C4-2B (cell line): ENCODE results near the gene RTCA.

ENCODE experiments used
- H3K27ac ChIP-seq: fragments of 450-650 bp; 2 replicates; pipeline ENCODE4 v1.5.1; 2017
- ZFX ChIP-seq: fragments of 450-650 bp; IDR thresholded peaks from 2 replicates; pipeline ENCODE4 v1.6.1; 2017
- TF ChIP-seq, protein P1 (sequence below): fragments of 450-650 bp; conservative IDR thresholded peaks from 2 replicates; pipeline ENCODE4 v1.5.1; 2017; ENCODE audit warnings: mild to moderate bottlenecking

RTCA gene

GRCh38 chr1:100340494-100340893 lies 74.5 kb downstream of the RTCA start:
- TF ChIP-seq, protein P1, sequence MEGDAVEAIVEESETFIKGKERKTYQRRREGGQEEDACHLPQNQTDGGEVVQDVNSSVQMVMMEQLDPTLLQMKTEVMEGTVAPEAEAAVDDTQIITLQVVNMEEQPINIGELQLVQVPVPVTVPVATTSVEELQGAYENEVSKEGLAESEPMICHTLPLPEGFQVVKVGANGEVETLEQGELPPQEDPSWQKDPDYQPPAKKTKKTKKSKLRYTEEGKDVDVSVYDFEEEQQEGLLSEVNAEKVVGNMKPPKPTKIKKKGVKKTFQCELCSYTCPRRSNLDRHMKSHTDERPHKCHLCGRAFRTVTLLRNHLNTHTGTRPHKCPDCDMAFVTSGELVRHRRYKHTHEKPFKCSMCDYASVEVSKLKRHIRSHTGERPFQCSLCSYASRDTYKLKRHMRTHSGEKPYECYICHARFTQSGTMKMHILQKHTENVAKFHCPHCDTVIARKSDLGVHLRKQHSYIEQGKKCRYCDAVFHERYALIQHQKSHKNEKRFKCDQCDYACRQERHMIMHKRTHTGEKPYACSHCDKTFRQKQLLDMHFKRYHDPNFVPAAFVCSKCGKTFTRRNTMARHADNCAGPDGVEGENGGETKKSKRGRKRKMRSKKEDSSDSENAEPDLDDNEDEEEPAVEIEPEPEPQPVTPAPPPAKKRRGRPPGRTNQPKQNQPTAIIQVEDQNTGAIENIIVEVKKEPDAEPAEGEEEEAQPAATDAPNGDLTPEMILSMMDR, result no peak
- TF ChIP-seq ZFX, result no peak
- H3K27ac ChIP-seq, result no peak overlapping the region

- no peak overlapping the region for H3K27ac ChIP-seq
- no peak for TF ChIP-seq ZFX
- TF ChIP-seq, protein P1, result no peak
Observed at GRCh38 chr1:100342348-100342747, 76.3 kb downstream of the RTCA start.
